Keratinocyte (primary cell): Measurements from ENCODE around the gene PRKAG2. TPM values are rescaled to one million over a fixed set of nuclear protein-coding genes. Genes with fewer than 3 reads are reported as not detected.

Source experiments
- DNase-seq: peaks from one replicate; pipeline ENCODE4 v3.0.0-alpha.2; 2011; ENCODE audit warnings: low read depth, missing footprints, low spot score
- FAIRE-seq: peaks from 2 replicates; lab custom pipeline; 2011; peaks lifted over from hg19 to GRCh38; lab: Jason Lieb, UNC
- H2AFZ ChIP-seq: 2 replicates; pipeline ENCODE4 v1.6.0; 2012; ENCODE audit warnings: low read length, control low read depth, inconsistent platforms; ENCODE audit not compliant: control insufficient read depth
- H3K27ac ChIP-seq: 2 replicates; pipeline ENCODE4 v1.5.1; 2011; ENCODE audit warnings: low read length; ENCODE audit not compliant: control insufficient read depth, insufficient read depth
- H3K27me3 ChIP-seq: 3 replicates; pipeline ENCODE4 v1.6.0; 2011; ENCODE audit warnings: low read length; ENCODE audit not compliant: control insufficient read depth, insufficient read depth; ENCODE audit errors: extremely low read depth
- H3K36me3 ChIP-seq, 2 experiments: 2 replicates in 1 of 2; 3 replicates in 1 of 2; pipeline ENCODE4 v1.5.1; 2011; ENCODE audit warnings: low read length in 2 of 2, mild to moderate bottlenecking in 1 of 2; ENCODE audit not compliant: control insufficient read depth in 2 of 2, insufficient read depth in 2 of 2; ENCODE audit errors: extremely low read depth in 1 of 2
- H3K4me1 ChIP-seq: 3 replicates; pipeline ENCODE4 v1.5.1; 2011; ENCODE audit warnings: low read length; ENCODE audit not compliant: control insufficient read depth, insufficient read depth; ENCODE audit errors: extremely low read depth
- H3K4me2 ChIP-seq: 3 replicates; pipeline ENCODE4 v1.6.0; 2011; ENCODE audit warnings: low read depth, low read length; ENCODE audit not compliant: control insufficient read depth, insufficient read depth; ENCODE audit errors: extremely low read depth
- H3K4me3 ChIP-seq, 3 experiments: fragments of 200-600 bp in 1 of 3; sonication (generic) in 1 of 3; 2 replicates in 2 of 3; 3 replicates in 1 of 3; pipeline ENCODE4 v1.5.1; 2011 to 2016; ENCODE audit warnings: low read length in 3 of 3, mild to moderate bottlenecking in 3 of 3, control low read depth in 2 of 3, inconsistent platforms in 1 of 3, low read depth in 1 of 3, mixed read lengths in 1 of 3, mixed run types in 1 of 3, moderate library complexity in 1 of 3; ENCODE audit not compliant: control insufficient read depth in 2 of 3, insufficient read depth in 2 of 3; ENCODE audit errors: extremely low read depth in 1 of 3
- H3K79me2 ChIP-seq: 2 replicates; pipeline ENCODE4 v1.6.0; 2012; ENCODE audit warnings: low read length; ENCODE audit not compliant: control insufficient read depth, insufficient read depth
- H3K9ac ChIP-seq: 3 replicates; pipeline ENCODE4 v1.6.0; 2011; ENCODE audit warnings: low read length; ENCODE audit not compliant: control insufficient read depth, insufficient read depth; ENCODE audit errors: extremely low read depth
- H3K9me1 ChIP-seq: 3 replicates; pipeline ENCODE4 v1.6.0; 2011; ENCODE audit warnings: low read length; ENCODE audit not compliant: control insufficient read depth, insufficient read depth; ENCODE audit errors: extremely low read depth
- H3K9me3 ChIP-seq: 2 replicates; pipeline ENCODE4 v1.5.1; 2012; ENCODE audit warnings: low read depth, low read length; ENCODE audit not compliant: control insufficient read depth
- H4K20me1 ChIP-seq: 3 replicates; pipeline ENCODE4 v1.6.0; 2011; ENCODE audit warnings: low read length; ENCODE audit not compliant: control insufficient read depth, insufficient read depth; ENCODE audit errors: extremely low read depth
- EZH2 ChIP-seq: IDR thresholded peaks from one replicate; pipeline ENCODE4 v1.6.1; 2012; ENCODE audit warnings: inconsistent platforms, mild to moderate bottlenecking, low read length, moderate library complexity
- dilution Hi-C: fragments of 300-500 bp; cut with MboI; formaldehyde crosslinking; loops from one replicate; pipeline ENCODE4 v1.7.0; 2020; ENCODE audit warnings: low sequenced_read_pairs; ENCODE audit not compliant: extremely low pct_ligation_motif_present
- polyA plus RNA-seq, 5 experiments: library from polyadenylated mRNA; depleted of rRNA in 3 of 5; stranded (reverse) in 3 of 5; stranded (forward) in 1 of 5; unstranded in 1 of 5; fragments of >200 nt; gene quantifications; 1 replicate in 1 of 5; 2 replicates in 3 of 5; 3 replicates in 1 of 5; pipeline versions ENCODE4 v1.2.1 to v1.2.3, GENCODE V29; 2011 to 2012; ENCODE audit warnings: missing spikeins in 2 of 5, low read depth in 1 of 5, low replicate concordance in 1 of 5
- TF ChIP-seq, protein P1 (sequence below), 3 experiments: IDR thresholded peaks in 1 of 3; conservative IDR thresholded peaks in 1 of 3; optimal IDR thresholded peaks in 1 of 3; 2 replicates in 2 of 3; 3 replicates in 1 of 3; pipeline versions ENCODE3 to v1.5.1; 2011; ENCODE audit warnings: low read length in 3 of 3, mild to moderate bottlenecking in 3 of 3, moderate library complexity in 2 of 3, control low read depth in 1 of 3, inconsistent platforms in 1 of 3; ENCODE audit not compliant: insufficient read depth in 2 of 3; ENCODE audit errors: extremely low read depth in 1 of 3

Gene PRKAG2
- polyA plus RNA-seq, 1 donor (not counting 4 experiments of a cell fraction or from before 2014, with no cell fraction given), result 39.5 TPM

DNA sequence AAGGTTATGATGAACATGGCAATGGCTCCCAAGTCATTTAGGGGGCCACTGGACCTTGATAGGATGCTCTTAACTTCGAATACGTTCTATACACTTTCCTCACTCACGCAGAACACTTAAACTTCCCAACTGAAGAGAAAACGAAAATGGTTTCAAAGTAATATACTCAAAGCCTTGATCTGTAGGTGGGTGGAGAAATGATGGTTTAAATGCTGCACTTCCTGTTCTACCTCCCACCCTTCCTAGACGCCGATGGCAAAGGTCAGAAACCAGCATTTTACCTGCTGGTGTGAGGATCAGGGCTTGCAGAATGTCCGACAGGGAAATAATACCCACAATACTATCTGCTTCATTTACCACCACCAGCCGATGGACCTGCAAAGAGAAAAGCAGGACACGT lies 316.7 kb downstream of the PRKAG2 start:
- no peaks in the 10 kb centered on the region for H3K79me2 ChIP-seq
- FAIRE-seq (no peak), DNase-seq (no peak)
- H4K20me1 ChIP-seq, result no peaks in the 10 kb centered on the region
- H2AFZ ChIP-seq, result no peak overlapping the region
- H3K9ac ChIP-seq, result no peak overlapping the region
- H3K9me1 ChIP-seq, result no peaks in the 10 kb centered on the region
- no peak overlapping the region for H3K4me2 ChIP-seq
- dilution Hi-C loops, result no loop called here
- H3K27me3 ChIP-seq, result no peaks in the 10 kb centered on the region
- TF ChIP-seq, protein P1, sequence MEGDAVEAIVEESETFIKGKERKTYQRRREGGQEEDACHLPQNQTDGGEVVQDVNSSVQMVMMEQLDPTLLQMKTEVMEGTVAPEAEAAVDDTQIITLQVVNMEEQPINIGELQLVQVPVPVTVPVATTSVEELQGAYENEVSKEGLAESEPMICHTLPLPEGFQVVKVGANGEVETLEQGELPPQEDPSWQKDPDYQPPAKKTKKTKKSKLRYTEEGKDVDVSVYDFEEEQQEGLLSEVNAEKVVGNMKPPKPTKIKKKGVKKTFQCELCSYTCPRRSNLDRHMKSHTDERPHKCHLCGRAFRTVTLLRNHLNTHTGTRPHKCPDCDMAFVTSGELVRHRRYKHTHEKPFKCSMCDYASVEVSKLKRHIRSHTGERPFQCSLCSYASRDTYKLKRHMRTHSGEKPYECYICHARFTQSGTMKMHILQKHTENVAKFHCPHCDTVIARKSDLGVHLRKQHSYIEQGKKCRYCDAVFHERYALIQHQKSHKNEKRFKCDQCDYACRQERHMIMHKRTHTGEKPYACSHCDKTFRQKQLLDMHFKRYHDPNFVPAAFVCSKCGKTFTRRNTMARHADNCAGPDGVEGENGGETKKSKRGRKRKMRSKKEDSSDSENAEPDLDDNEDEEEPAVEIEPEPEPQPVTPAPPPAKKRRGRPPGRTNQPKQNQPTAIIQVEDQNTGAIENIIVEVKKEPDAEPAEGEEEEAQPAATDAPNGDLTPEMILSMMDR (optimal IDR thresholded peaks at IDR 0.05 in 1 of 3, IDR thresholded peaks at IDR 0.05 in 1 of 3, conservative IDR thresholded peaks at IDR 0.05 in 1 of 3; ENCODE audit: extremely low read depth in 1 of 3, insufficient read depth in 2 of 3, low read length in 3 of 3), result no peak
- TF ChIP-seq EZH2, result no peak
- H3K9me3 ChIP-seq, result no peaks in the 10 kb centered on the region
- H3K4me3 ChIP-seq, result no peak overlapping the region
- H3K27ac ChIP-seq, result no peak overlapping the region
- H3K4me1 ChIP-seq, result peaks cover under 1% of the 10 kb centered on the region
- peaks cover 12 to 18% of the 10 kb centered on the region in 2 experiments for H3K36me3 ChIP-seq

DNA sequence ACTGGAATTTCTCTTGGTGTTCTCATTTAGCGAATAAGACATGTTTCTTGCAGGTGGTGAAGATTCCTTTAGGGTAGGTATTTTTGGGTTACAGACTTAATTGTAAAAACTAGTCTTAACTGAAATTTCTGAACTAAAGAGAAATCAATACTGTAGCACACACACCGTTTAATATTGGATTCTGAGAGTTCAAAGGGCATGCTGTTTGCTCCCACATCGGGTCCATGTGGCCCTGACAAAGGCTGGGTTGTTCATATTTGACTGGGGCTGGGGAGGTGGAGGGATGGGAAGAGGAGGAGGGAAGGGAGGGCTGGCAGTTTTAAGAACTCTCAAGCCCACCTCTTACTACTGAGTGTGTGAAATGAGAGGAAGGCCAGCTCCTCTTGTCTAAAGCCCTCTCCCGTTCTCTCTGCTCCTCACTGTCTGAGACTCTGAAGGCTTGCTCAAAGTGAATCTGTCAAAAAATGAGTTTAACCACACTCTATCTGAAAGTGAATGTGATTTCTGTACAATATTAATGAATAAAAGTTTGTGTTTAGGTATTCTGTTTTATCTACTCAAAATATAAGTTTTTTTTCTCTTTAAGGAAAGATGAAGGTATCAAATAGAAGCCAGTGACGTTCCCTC lies 317.2 kb downstream of the PRKAG2 start:
- H3K27me3 ChIP-seq, result no peaks in the 10 kb centered on the region
- no peaks in the 10 kb centered on the region for H3K9me3 ChIP-seq
- H3K79me2 ChIP-seq, result no peaks in the 10 kb centered on the region
- dilution Hi-C loops, result no loop called here
- H3K4me3 ChIP-seq, result no peak overlapping the region
- TF ChIP-seq, protein P1 (optimal IDR thresholded peaks at IDR 0.05 in 1 of 3, IDR thresholded peaks at IDR 0.05 in 1 of 3, conservative IDR thresholded peaks at IDR 0.05 in 1 of 3; ENCODE audit: extremely low read depth in 1 of 3, insufficient read depth in 2 of 3, low read length in 3 of 3), result no peak
- TF ChIP-seq EZH2, result no peak
- no peak for FAIRE-seq
- no peak for DNase-seq
- no peaks in the 10 kb centered on the region for H4K20me1 ChIP-seq
- no peaks in the 10 kb centered on the region for H3K4me1 ChIP-seq
- H3K36me3 ChIP-seq, result peaks cover 12 to 18% of the 10 kb centered on the region in 2 experiments
- no peak overlapping the region for H3K4me2 ChIP-seq
- H3K27ac ChIP-seq, result no peak overlapping the region
- no peak overlapping the region for H2AFZ ChIP-seq
- H3K9ac ChIP-seq, result no peak overlapping the region
- H3K9me1 ChIP-seq, result no peaks in the 10 kb centered on the region
